ENCODE measurements around the gene TMUB1. TPM values are rescaled to one million over a fixed set of nuclear protein-coding genes. Genes with fewer than 3 reads are reported as not detected.
A peak's percentile ranks its signal among the peaks of the same experiment; 100 is the strongest.

The TMUB1 gene
- total and polyA plus RNA-seq, 9 of the 15 experiments (the other 6 are each of a cell fraction or from before 2014, with no cell fraction given), result 0.14 to 241 (median 74.1) TPM

GRCh38 chr7:151085329-151085690 is 2.0 kb upstream of the TMUB1 start (continued):
- no peak for TF ChIP-seq HDAC8 (tag; IDR thresholded peaks at IDR 0.05)
- TF ChIP-seq MYC (IDR thresholded peaks at IDR 0.05; ENCODE audit: low read depth, low read length), result 0 out of 2 replicates have a peak, but pooled peaks have one; percentile 32
- TF ChIP-seq MYC (CRISPR knock-in tag; IDR thresholded peaks at IDR 0.05; ENCODE audit: borderline replicate concordance, low read depth), result no peak
- TF ChIP-seq ETS1 (conservative IDR thresholded peaks at IDR 0.05; ENCODE audit: control insufficient read depth, low read depth, low read length), result no peak
- no peak for TF ChIP-seq ZNF274 (IDR thresholded peaks at IDR 0.05; ENCODE audit: borderline replicate concordance, low read depth, low read length)
- no peak for TF ChIP-seq ZNF224 (CRISPR knock-in tag; IDR thresholded peaks at IDR 0.05)
- no peak for TF ChIP-seq ESRRB (CRISPR knock-in tag; IDR thresholded peaks at IDR 0.05; ENCODE audit: borderline replicate concordance)
- no peak for TF ChIP-seq ZNF696 (CRISPR knock-in tag; conservative IDR thresholded peaks at IDR 0.05)
- no peak for TF ChIP-seq ZNF766 (CRISPR knock-in tag; conservative IDR thresholded peaks at IDR 0.05)
- no peak for TF ChIP-seq PRMT5 (CRISPR knock-in tag; IDR thresholded peaks at IDR 0.05)
- no peak for TF ChIP-seq ZNF699 (CRISPR knock-in tag; IDR thresholded peaks at IDR 0.05; ENCODE audit: insufficient replicate concordance)
- TF ChIP-seq HOMEZ (CRISPR knock-in tag; IDR thresholded peaks at IDR 0.05), result no peak
- TF ChIP-seq ZNF232 (CRISPR knock-in tag; IDR thresholded peaks at IDR 0.05), result no peak
- TF ChIP-seq ZBTB8A (IDR thresholded peaks at IDR 0.05; ENCODE audit: partially characterized antibody), result no peak
- no peak for TF ChIP-seq MEF2A (IDR thresholded peaks at IDR 0.05; ENCODE audit: control insufficient read depth, low read depth, low read length)
- no peak for TF ChIP-seq HNRNPH1 (optimal IDR thresholded peaks at IDR 0.05; ENCODE audit: low read depth, low read length)

Data from K562 (cell line).